Mesothelial cell of epicardium (in vitro differentiated cells): ENCODE measurements around the gene SCART1. TPM values are rescaled to one million over a fixed set of nuclear protein-coding genes. Genes with fewer than 3 reads are reported as not detected.

Experiments
- DNase-seq, 2 experiments: peaks; one replicate each; pipeline ENCODE4 v3.0.0; 2021; ENCODE audit warnings: low spot score in 2 of 2; ENCODE audit not compliant: unreplicated experiment in 2 of 2
- H3K27ac Mint-ChIP-seq: 2 replicates; pipeline ENCODE4 v1.8.0; 2021; ENCODE audit warnings: mixed read lengths
- H3K27me3 Mint-ChIP-seq: 2 replicates; pipeline ENCODE4 v1.8.0; 2021; ENCODE audit warnings: low read depth, mixed read lengths
- H3K36me3 Mint-ChIP-seq: 2 replicates; pipeline ENCODE4 v1.8.0; 2021; ENCODE audit warnings: mixed read lengths
- H3K4me1 Mint-ChIP-seq: 2 replicates; pipeline ENCODE4 v1.8.0; 2021; ENCODE audit warnings: mixed read lengths
- H3K4me3 Mint-ChIP-seq: 2 replicates; pipeline ENCODE4 v1.8.0; 2021; ENCODE audit warnings: mild to moderate bottlenecking, moderate library complexity, mixed read lengths
- H3K9me3 Mint-ChIP-seq: 2 replicates; pipeline ENCODE4 v1.8.0; 2021; ENCODE audit warnings: mixed read lengths
- CTCF ChIP-seq: fragments of 200-600 bp; sonication (generic); IDR thresholded peaks from one replicate; pipeline ENCODE4 v1.5.0; 2021; ENCODE audit warnings: antibody characterized with exemption; ENCODE audit not compliant: unreplicated experiment
- total RNA-seq: library from RNA; stranded (reverse); gene quantifications from 3 replicates; pipeline ENCODE4 v1.2.1, GENCODE V29; 2021

The SCART1 gene
- total RNA-seq, 1 donor from 2014 or later, result 4.1 TPM

- Mint-ChIP-seq H3K36me3 (peaks cover 22% of the 10 kb centered on the region), H3K9me3 (peaks cover 40% of the 10 kb centered on the region), H3K4me1 (no peaks in the 10 kb centered on the region), H3K27ac (no peak overlapping the region), H3K27me3 (no peaks in the 10 kb centered on the region), H3K4me3 (no peak overlapping the region)
- TF ChIP-seq CTCF, result no peak
- DNase-seq, result peak in 1 of 2 experiments; percentile 29
Measured at GRCh38 chr10:133442191-133442966, 11.4 kb upstream of the SCART1 start.

- DNase-seq, result peak in 1 of 2 experiments; percentile 26
- Mint-ChIP-seq H3K9me3 (peaks cover 45% of the 10 kb centered on the region), H3K4me1 (no peaks in the 10 kb centered on the region), H3K36me3 (peaks cover 27% of the 10 kb centered on the region), H3K4me3 (no peak overlapping the region), H3K27ac (no peak overlapping the region), H3K27me3 (no peaks in the 10 kb centered on the region)
- no peak for TF ChIP-seq CTCF
Measured at GRCh38 chr10:133442967-133443924, 10.5 kb upstream of the SCART1 start.

- Mint-ChIP-seq H3K36me3 (peaks cover 30% of the 10 kb centered on the region), H3K4me3 (no peak overlapping the region), H3K9me3 (peaks cover 45% of the 10 kb centered on the region), H3K4me1 (no peaks in the 10 kb centered on the region), H3K27me3 (no peaks in the 10 kb centered on the region), H3K27ac (no peak overlapping the region)
- TF ChIP-seq CTCF, result no peak
- no peak for DNase-seq
Measured at GRCh38 chr10:133444342-133445267, 9.1 kb upstream of the SCART1 start.

GRCh38 chr10:133445268-133445732 lies 8.4 kb upstream of the SCART1 start:
- Mint-ChIP-seq H3K27ac (no peak overlapping the region), H3K27me3 (no peaks in the 10 kb centered on the region), H3K9me3 (peaks cover 48% of the 10 kb centered on the region), H3K36me3 (peaks cover 30% of the 10 kb centered on the region), H3K4me1 (no peaks in the 10 kb centered on the region), H3K4me3 (no peak overlapping the region)
- no peak for TF ChIP-seq CTCF
- DNase-seq, result no peak
